Osteoblast (primary cell): ENCODE measurements around the gene PSIP1. TPM values are rescaled to one million over a fixed set of nuclear protein-coding genes. Genes with fewer than 3 reads are reported as not detected.
"Not testable (repeated sequence)": the region's sequence is repeated elsewhere in the genome, so short reads cannot be mapped to it uniquely, and the experiment has no call there.

Experiments used
- DNase-seq: peaks from one replicate; pipeline ENCODE4 v3.0.0; 2011; ENCODE audit warnings: low spot score, mixed read lengths; ENCODE audit not compliant: insufficient read length; ENCODE audit errors: missing footprints
- H2AFZ ChIP-seq: 2 replicates; pipeline ENCODE4 v1.6.0; 2011; ENCODE audit warnings: mild to moderate bottlenecking, low read length
- H3K27ac ChIP-seq: 2 replicates; pipeline ENCODE4 v1.5.1; 2011; ENCODE audit warnings: mild to moderate bottlenecking, low read depth, low read length, moderate library complexity
- H3K27me3 ChIP-seq: 2 replicates; pipeline ENCODE4 v1.6.0; 2012; ENCODE audit warnings: mild to moderate bottlenecking, control low read depth, inconsistent platforms, low read length, moderate library complexity; ENCODE audit not compliant: insufficient read depth
- H3K36me3 ChIP-seq: 2 replicates; pipeline ENCODE4 v1.5.1; 2011; ENCODE audit warnings: mild to moderate bottlenecking, low read length, control low read depth, moderate library complexity; ENCODE audit not compliant: insufficient read depth
- H3K4me1 ChIP-seq: 2 replicates; pipeline ENCODE4 v1.5.1; 2011; ENCODE audit warnings: mild to moderate bottlenecking, low read length, control low read depth, moderate library complexity; ENCODE audit not compliant: insufficient read depth
- H3K4me2 ChIP-seq: 2 replicates; pipeline ENCODE4 v1.6.0; 2011; ENCODE audit warnings: mild to moderate bottlenecking, low read length; ENCODE audit not compliant: insufficient read depth
- H3K4me3 ChIP-seq: fragments of 200-600 bp; sonication (generic); 3 replicates; pipeline ENCODE4 v1.5.1; 2012; ENCODE audit warnings: mild to moderate bottlenecking, low read length, inconsistent platforms; ENCODE audit not compliant: insufficient read depth
- H3K79me2 ChIP-seq: 2 replicates; pipeline ENCODE4 v1.6.0; 2012; ENCODE audit warnings: mild to moderate bottlenecking, low read length, control low read depth, inconsistent platforms; ENCODE audit not compliant: insufficient read depth
- H3K9me3 ChIP-seq: 2 replicates; pipeline ENCODE4 v1.5.1; 2011; ENCODE audit warnings: low read depth, low read length, control low read depth
- H4K20me1 ChIP-seq: 2 replicates; pipeline ENCODE4 v1.6.0; 2012; ENCODE audit warnings: mild to moderate bottlenecking, low read length, control low read depth; ENCODE audit not compliant: insufficient read depth
- total RNA-seq: library from RNA; depleted of rRNA; stranded (reverse); fragments of >200 nt; gene quantifications from 2 replicates; pipeline ENCODE4 v1.2.3, GENCODE V29; 2012
- TF ChIP-seq, protein P1 (sequence below): IDR thresholded peaks from 2 replicates; pipeline ENCODE4 v1.5.1; 2011; ENCODE audit warnings: mild to moderate bottlenecking, low read depth, low read length, moderate library complexity; ENCODE audit errors: extremely low read depth

PSIP1 gene
- total RNA-seq, 1 donor: 45.2 TPM

DNA sequence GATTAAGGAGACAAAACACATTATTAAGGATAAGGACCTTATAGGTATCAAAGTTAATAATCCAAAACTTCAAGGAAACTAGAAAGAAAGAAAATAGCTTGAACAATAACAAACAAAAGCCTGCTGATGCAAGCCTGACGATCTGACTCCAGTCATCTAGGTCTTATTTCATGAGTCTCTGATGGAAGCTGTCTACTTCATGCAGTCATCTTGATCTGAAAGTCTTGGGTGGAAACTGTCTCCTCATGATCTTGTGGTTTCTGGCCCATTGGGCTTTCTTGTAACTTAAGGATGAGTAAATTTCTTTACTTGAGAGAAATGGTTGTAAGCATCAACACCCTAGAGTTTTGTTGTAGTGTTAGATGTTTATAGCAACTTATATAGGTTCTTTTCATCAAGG, 20.6 kb upstream of the PSIP1 start:
- no peaks in the 10 kb centered on the region for H3K9me3 ChIP-seq
- H3K4me1 ChIP-seq: no peaks in the 10 kb centered on the region
- H3K27ac ChIP-seq: no peak overlapping the region
- TF ChIP-seq, protein P1, sequence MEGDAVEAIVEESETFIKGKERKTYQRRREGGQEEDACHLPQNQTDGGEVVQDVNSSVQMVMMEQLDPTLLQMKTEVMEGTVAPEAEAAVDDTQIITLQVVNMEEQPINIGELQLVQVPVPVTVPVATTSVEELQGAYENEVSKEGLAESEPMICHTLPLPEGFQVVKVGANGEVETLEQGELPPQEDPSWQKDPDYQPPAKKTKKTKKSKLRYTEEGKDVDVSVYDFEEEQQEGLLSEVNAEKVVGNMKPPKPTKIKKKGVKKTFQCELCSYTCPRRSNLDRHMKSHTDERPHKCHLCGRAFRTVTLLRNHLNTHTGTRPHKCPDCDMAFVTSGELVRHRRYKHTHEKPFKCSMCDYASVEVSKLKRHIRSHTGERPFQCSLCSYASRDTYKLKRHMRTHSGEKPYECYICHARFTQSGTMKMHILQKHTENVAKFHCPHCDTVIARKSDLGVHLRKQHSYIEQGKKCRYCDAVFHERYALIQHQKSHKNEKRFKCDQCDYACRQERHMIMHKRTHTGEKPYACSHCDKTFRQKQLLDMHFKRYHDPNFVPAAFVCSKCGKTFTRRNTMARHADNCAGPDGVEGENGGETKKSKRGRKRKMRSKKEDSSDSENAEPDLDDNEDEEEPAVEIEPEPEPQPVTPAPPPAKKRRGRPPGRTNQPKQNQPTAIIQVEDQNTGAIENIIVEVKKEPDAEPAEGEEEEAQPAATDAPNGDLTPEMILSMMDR: no peak
- no peak overlapping the region for H3K4me3 ChIP-seq
- DNase-seq: no peak
- no peaks in the 10 kb centered on the region for H3K36me3 ChIP-seq
- H4K20me1 ChIP-seq: no peaks in the 10 kb centered on the region
- no peaks in the 10 kb centered on the region for H3K79me2 ChIP-seq
- no peaks in the 10 kb centered on the region for H3K27me3 ChIP-seq
- no peak overlapping the region for H3K4me2 ChIP-seq
- H2AFZ ChIP-seq: no peak overlapping the region

DNA sequence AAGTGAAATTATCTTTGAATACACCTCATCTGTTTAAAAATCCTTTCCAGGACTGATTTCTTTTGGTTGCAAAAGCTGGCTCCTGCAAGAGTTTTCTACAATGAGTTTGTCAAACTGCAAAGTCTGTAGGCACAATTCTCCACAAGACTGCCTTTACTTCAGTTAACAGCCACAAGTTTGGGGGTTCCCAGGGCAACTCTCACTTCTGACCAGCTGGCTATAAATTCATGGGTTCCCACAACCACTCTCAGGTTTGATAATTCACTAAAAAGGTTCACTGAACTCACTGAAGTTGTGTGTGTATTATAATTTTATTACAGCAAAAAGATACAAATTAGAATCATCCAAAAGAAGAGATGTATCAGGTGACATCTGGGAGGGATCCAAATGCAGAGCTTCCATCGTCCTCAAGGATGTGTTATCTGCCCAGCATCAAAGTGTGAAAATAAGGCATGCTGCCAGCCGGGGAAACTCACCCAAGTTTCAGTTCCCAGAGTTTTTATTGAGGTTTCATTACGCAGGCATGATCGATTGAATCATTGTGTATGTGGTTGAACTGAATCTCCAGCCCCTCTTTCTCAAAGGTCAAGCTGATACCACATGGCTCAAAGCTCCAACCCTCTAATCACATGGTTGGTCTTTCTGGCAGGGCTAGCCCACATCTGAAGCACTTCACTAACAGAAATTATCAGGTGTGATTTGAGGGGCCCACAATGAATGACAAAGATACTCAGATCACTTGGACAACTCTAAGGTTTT, 19.0 kb upstream of the PSIP1 start:
- no peak overlapping the region for H2AFZ ChIP-seq
- H3K4me2 ChIP-seq: no peak overlapping the region
- no peak overlapping the region for H3K27ac ChIP-seq
- H3K79me2 ChIP-seq: no peaks in the 10 kb centered on the region
- H3K27me3 ChIP-seq: no peaks in the 10 kb centered on the region
- no peaks in the 10 kb centered on the region for H3K36me3 ChIP-seq
- DNase-seq: no peak
- H3K4me1 ChIP-seq: no peaks in the 10 kb centered on the region
- TF ChIP-seq, protein P1: no peak
- H3K4me3 ChIP-seq: no peak overlapping the region
- H3K9me3 ChIP-seq: no peaks in the 10 kb centered on the region
- no peaks in the 10 kb centered on the region for H4K20me1 ChIP-seq

DNA sequence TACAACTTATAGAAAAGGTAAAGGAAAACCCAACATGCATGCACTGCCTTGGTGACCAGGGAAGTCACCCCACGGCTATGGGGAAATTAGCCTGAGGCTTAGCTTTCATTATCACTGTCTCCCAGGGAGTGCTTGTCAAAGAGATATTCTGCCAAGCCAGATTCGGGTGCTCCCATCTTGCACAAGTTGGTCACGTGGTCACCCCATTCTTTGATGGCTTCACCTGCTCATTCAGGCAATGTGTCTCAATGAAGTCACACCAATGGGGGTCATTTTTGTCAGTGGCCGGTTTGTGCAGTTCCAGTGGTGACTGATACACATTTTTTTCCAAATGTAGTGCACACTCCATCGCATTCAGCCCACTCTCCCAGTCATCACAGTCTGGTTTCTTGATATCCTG, 16.3 kb upstream of the PSIP1 start:
- H3K27ac ChIP-seq, H3K36me3 ChIP-seq, H3K4me3 ChIP-seq, H3K4me1 ChIP-seq, H3K4me2 ChIP-seq, H3K27me3 ChIP-seq, H3K79me2 ChIP-seq, H3K9me3 ChIP-seq, DNase-seq, H2AFZ ChIP-seq, H4K20me1 ChIP-seq: not testable (repeated sequence)

DNA sequence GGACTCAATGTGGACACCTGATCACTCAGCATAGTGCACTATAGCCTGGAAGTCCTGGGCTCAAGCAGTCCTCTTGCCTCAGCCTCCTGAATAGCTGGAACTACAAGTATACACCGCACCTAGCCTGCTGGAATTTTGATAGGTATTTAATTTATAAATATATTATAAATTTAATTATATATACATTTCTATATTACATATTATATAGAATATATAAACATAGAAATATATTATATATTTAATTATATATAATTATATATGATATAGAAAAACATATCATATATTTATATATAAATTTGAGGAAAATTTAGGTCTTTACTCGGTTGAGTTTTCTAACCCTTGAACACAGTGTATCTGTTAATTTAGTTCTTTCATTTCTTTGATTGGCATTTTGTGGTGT, 15.2 kb upstream of the PSIP1 start:
- DNase-seq: no peak
- Histone ChIP-seq H3K27me3 (no peaks in the 10 kb centered on the region), H3K27ac (no peak overlapping the region), H3K9me3 (no peaks in the 10 kb centered on the region), H4K20me1 (no peaks in the 10 kb centered on the region), H3K4me2 (no peak overlapping the region), H2AFZ (no peak overlapping the region), H3K36me3 (no peaks in the 10 kb centered on the region), H3K4me3 (no peak overlapping the region), H3K79me2 (no peaks in the 10 kb centered on the region), H3K4me1 (no peaks in the 10 kb centered on the region)
- TF ChIP-seq, protein P1: no peak
